Measurements from ENCODE around the gene PLXNA3. TPM values are rescaled to one million over a fixed set of nuclear protein-coding genes. Genes with fewer than 3 reads are reported as not detected.

PLXNA3 gene
- polyA plus RNA-seq, 3 donors from 2014 or later = 0.20 to 1.4 TPM; not detected in 1

- Mint-ChIP-seq H3K4me3 (peak overlapping the region in 1 of 5 donors; percentile 27), H3K9me3 (peaks cover 0 to 2% (median 0%) of the 10 kb centered on the region in 6 donors), H3K4me1 (peaks cover 28 to 32% of the 10 kb centered on the region in 2 donors), H3K36me3 (peaks cover 0 to 6% (median 5%) of the 10 kb centered on the region in 3 donors), H3K27ac (no peak overlapping the region), H3K27me3 (ENCODE audit: low read depth in 3 of 3) (peaks cover 2 to 7% (median 4%) of the 10 kb centered on the region in 3 donors)
- no peak for DNase-seq
Measured at GRCh38 chrX:154512879-154513553, 54.9 kb downstream of the PLXNA3 start.

- peak overlapping the region in 5 of 6 donors; percentile 40 to 59 (median 56) for H3K27ac Mint-ChIP-seq
- H3K27me3 Mint-ChIP-seq (ENCODE audit: low read depth in 3 of 3) = peaks cover 2 to 7% (median 4%) of the 10 kb centered on the region in 3 donors
- peaks cover 28 to 32% of the 10 kb centered on the region in 2 donors for H3K4me1 Mint-ChIP-seq
- H3K9me3 Mint-ChIP-seq = peaks cover 0 to 2% (median 0%) of the 10 kb centered on the region in 6 donors
- peaks cover 0 to 6% (median 5%) of the 10 kb centered on the region in 3 donors for H3K36me3 Mint-ChIP-seq
- no peak for DNase-seq
- peak overlapping the region in 3 of 5 donors; percentile 23 to 39 (median 33) for H3K4me3 Mint-ChIP-seq
Measured at GRCh38 chrX:154513716-154514115, 55.6 kb downstream of the PLXNA3 start.

GRCh38 chrX:154515090-154515965 is 57.2 kb downstream of the PLXNA3 start:
- H3K27me3 Mint-ChIP-seq (ENCODE audit: low read depth in 3 of 3) = peaks cover 0 to 7% (median 4%) of the 10 kb centered on the region in 3 donors
- peak; percentile 7 to 17 (median 13) for DNase-seq
- no peaks in the 10 kb centered on the region for H3K36me3 Mint-ChIP-seq
- peak overlapping the region; percentile 73 to 93 (median 82) for H3K4me3 Mint-ChIP-seq
- H3K9me3 Mint-ChIP-seq = peaks cover 0 to 2% (median 0%) of the 10 kb centered on the region in 6 donors
- peaks cover 28 to 32% of the 10 kb centered on the region in 2 donors for H3K4me1 Mint-ChIP-seq
- peak overlapping the region; percentile 72 to 92 (median 82) for H3K27ac Mint-ChIP-seq

GRCh38 chrX:154515966-154516655 is 58.0 kb downstream of the PLXNA3 start, which contains the start of gene FAM3A:
Gene FAM3A, minus strand, starts transcription at chrX:154516232. Its CDS starts 460 bp downstream, at chrX:154515772.
- Mint-ChIP-seq H3K27ac (peak within 1 kb of the TSS; percentile 83 to 95 (median 94)), H3K9me3 (peaks cover 0 to 2% (median 0%) of the 10 kb centered on the region in 6 donors), H3K36me3 (no peaks in the 10 kb centered on the region), H3K4me3 (peak within 1 kb of the TSS; percentile 85 to 93 (median 89)), H3K27me3 (ENCODE audit: low read depth in 3 of 3) (peaks cover 0 to 7% (median 4%) of the 10 kb centered on the region in 3 donors), H3K4me1 (peaks cover 23 to 31% of the 10 kb centered on the region in 2 donors)
- DNase-seq = peak; percentile 89 to 93 (median 91)

- H3K27ac Mint-ChIP-seq = peak overlapping the region; percentile 82 to 95 (median 94)
- no peaks in the 10 kb centered on the region for H3K36me3 Mint-ChIP-seq
- peak in 2 of 3 donors; percentile 43 to 60 for DNase-seq
- peaks cover 17 to 26% of the 10 kb centered on the region in 2 donors for H3K4me1 Mint-ChIP-seq
- H3K4me3 Mint-ChIP-seq = peak overlapping the region; percentile 85 to 93 (median 89)
- H3K27me3 Mint-ChIP-seq (ENCODE audit: low read depth in 3 of 3) = peaks cover 0 to 7% (median 4%) of the 10 kb centered on the region in 3 donors
- H3K9me3 Mint-ChIP-seq = peaks cover 0 to 2% (median 0%) of the 10 kb centered on the region in 6 donors
Measured at GRCh38 chrX:154516656-154517100, 58.6 kb downstream of the PLXNA3 start.

- peak overlapping the region in 2 of 5 donors; percentile 10 to 90 for H3K4me3 Mint-ChIP-seq
- H3K36me3 Mint-ChIP-seq = no peaks in the 10 kb centered on the region
- H3K9me3 Mint-ChIP-seq = peaks cover 0 to 2% (median 0%) of the 10 kb centered on the region in 6 donors
Measured at GRCh38 chrX:154517101-154517781, 59.2 kb downstream of the PLXNA3 start.

GRCh38 chrX:154519389-154519788 is 61.3 kb downstream of the PLXNA3 start:
- Mint-ChIP-seq H3K27me3 (ENCODE audit: low read depth in 3 of 3) (peaks cover 0 to 7% (median 2%) of the 10 kb centered on the region in 3 donors), H3K36me3 (no peaks in the 10 kb centered on the region), H3K4me1 (peaks cover 16 to 17% of the 10 kb centered on the region in 2 donors), H3K4me3 (no peak overlapping the region), H3K9me3 (no peaks in the 10 kb centered on the region), H3K27ac (no peak overlapping the region)
- no peak for DNase-seq

More at GRCh38 chrX:154517101-154517781, 59.2 kb downstream of the PLXNA3 start:
- no peak for DNase-seq
- Mint-ChIP-seq H3K4me1 (peaks cover 16 to 23% of the 10 kb centered on the region in 2 donors), H3K27ac (peak overlapping the region in 5 of 6 donors; percentile 82 to 95 (median 94)), H3K27me3 (ENCODE audit: low read depth in 3 of 3) (peaks cover 0 to 7% (median 4%) of the 10 kb centered on the region in 3 donors)

- Mint-ChIP-seq H3K4me1 (peaks cover 21 to 22% of the 10 kb centered on the region in 2 donors), H3K27ac (peak overlapping the region in 2 of 6 donors; percentile 26 to 39), H3K36me3 (no peaks in the 10 kb centered on the region), H3K27me3 (ENCODE audit: low read depth in 3 of 3) (peaks cover 0 to 2% (median 0%) of the 10 kb centered on the region in 3 donors), H3K9me3 (no peaks in the 10 kb centered on the region), H3K4me3 (no peak overlapping the region)
- DNase-seq = no peak
Measured at GRCh38 chrX:154525606-154526490, 67.8 kb downstream of the PLXNA3 start.

- Mint-ChIP-seq H3K27me3 (ENCODE audit: low read depth in 3 of 3) (peaks cover 0 to 2% (median 0%) of the 10 kb centered on the region in 3 donors), H3K4me3 (peak overlapping the region; percentile 24 to 63 (median 36)), H3K4me1 (peaks cover 21 to 22% of the 10 kb centered on the region in 2 donors), H3K27ac (peak overlapping the region; percentile 23 to 79 (median 62)), H3K36me3 (no peaks in the 10 kb centered on the region), H3K9me3 (no peaks in the 10 kb centered on the region)
- DNase-seq = peak; percentile 38 to 51 (median 45)
Measured at GRCh38 chrX:154526901-154527675, 69.0 kb downstream of the PLXNA3 start.
